Panc1 (cell line): ENCODE measurements around the gene PTPN18. TPM values are rescaled to one million over a fixed set of nuclear protein-coding genes. Genes with fewer than 3 reads are reported as not detected.

Experiments used
- total RNA-seq: library from RNA; stranded (reverse); gene quantifications from one replicate; pipeline ENCODE4 v1.2.1, GENCODE V29; 2021; ENCODE audit not compliant: unreplicated experiment

The PTPN18 gene
- total RNA-seq, 1 experiment from 2014 or later, result 35.3 TPM

Other genes with a start within 250 kb of the PTPN18 start
- gene POTEF, start 226.8 kb upstream of the PTPN18 start, total RNA-seq, result 7.2 TPM
- gene CCDC74B, start 210.9 kb upstream of the PTPN18 start, total RNA-seq, result 9.8 TPM
- 89.0 TPM for gene SMPD4, start 174.5 kb upstream of the PTPN18 start, total RNA-seq
- gene MZT2B, start 173.8 kb upstream of the PTPN18 start, total RNA-seq, result 305 TPM
- gene TUBA3E, start 157.6 kb upstream of the PTPN18 start, total RNA-seq, result not detected
- gene IMP4, start 13.2 kb upstream of the PTPN18 start, total RNA-seq, result 104 TPM
- 0.92 TPM for gene POTEI, start 153.3 kb downstream of the PTPN18 start, total RNA-seq
- gene CFC1B, start 165.2 kb downstream of the PTPN18 start, total RNA-seq, result not detected
- gene CFC1, start 243.5 kb downstream of the PTPN18 start, total RNA-seq, result not detected